Measurements from ENCODE around the gene KRT6A. TPM values are rescaled to one million over a fixed set of nuclear protein-coding genes. Genes with fewer than 3 reads are reported as not detected.

The KRT6A gene
- total RNA-seq, 1 donor from 2014 or later = 1.4 TPM

Other genes starting within 250 kb of the KRT6A start
- gene KRT86, start 218.6 kb downstream of the KRT6A start, total RNA-seq = 0.05 and 2.4 TPM in 2 replicates
- gene KRT81, start 201.7 kb downstream of the KRT6A start, total RNA-seq = 48.3 TPM in 1 of 2 replicates, not detected in the other
- gene KRT83, start 171.9 kb downstream of the KRT6A start, total RNA-seq = not detected in 2 replicates
- gene KRT85, start 125.8 kb downstream of the KRT6A start, total RNA-seq = not detected in 2 replicates
- not detected in 2 replicates for gene KRT84, start 107.6 kb downstream of the KRT6A start, total RNA-seq
- gene KRT82, start 86.9 kb downstream of the KRT6A start, total RNA-seq = not detected in 2 replicates
- 0.35 TPM in 1 of 2 replicates, not detected in the other for gene KRT75, start 58.9 kb downstream of the KRT6A start, total RNA-seq
- gene KRT6B, start 41.1 kb downstream of the KRT6A start, total RNA-seq = 0.05 and 2.1 TPM in 2 replicates
- gene KRT6C, start 19.5 kb downstream of the KRT6A start, total RNA-seq = not detected in 2 replicates
- gene KRT5, start 27.1 kb upstream of the KRT6A start, total RNA-seq = 0.70 and 10.2 TPM in 2 replicates
- gene KRT71, start 59.9 kb upstream of the KRT6A start, total RNA-seq = not detected in 2 replicates
- not detected in 2 replicates for gene KRT74, start 80.6 kb upstream of the KRT6A start, total RNA-seq
- not detected in 2 replicates for gene KRT72, start 108.2 kb upstream of the KRT6A start, total RNA-seq
- not detected in 2 replicates for gene KRT73, start 125.3 kb upstream of the KRT6A start, total RNA-seq
- not detected in 2 replicates for gene KRT2, start 159.0 kb upstream of the KRT6A start, total RNA-seq
- gene KRT1, start 187.2 kb upstream of the KRT6A start, total RNA-seq = not detected in 2 replicates
- gene KRT77, start 210.3 kb upstream of the KRT6A start, total RNA-seq = not detected in 2 replicates